H9 (cell line): ENCODE data around the gene SLC46A1. TPM values are rescaled to one million over a fixed set of nuclear protein-coding genes. Genes with fewer than 3 reads are reported as not detected.
"Not testable (repeated sequence)": the region's sequence is repeated elsewhere in the genome, so short reads cannot be mapped to it uniquely, and the experiment has no call there.

Experiments
- DNase-seq: peaks from one replicate; pipeline ENCODE4 v3.0.0-alpha.2; 2017
- H2AFZ ChIP-seq: one replicate; pipeline ENCODE4 v1.6.1; 2013; ENCODE audit warnings: mild to moderate bottlenecking, low read length, control low read depth, moderate library complexity
- H2AK5ac ChIP-seq: 2 replicates; pipeline ENCODE4 v1.6.1; 2013; ENCODE audit warnings: low read length, control low read depth, mixed read lengths; ENCODE audit not compliant: insufficient read length
- H2BK120ac ChIP-seq: one replicate; pipeline ENCODE4 v1.6.1; 2013; ENCODE audit warnings: low read depth, mild to moderate bottlenecking, low read length, control low read depth, inconsistent platforms; ENCODE audit not compliant: poor library complexity, severe bottlenecking
- H2BK12ac ChIP-seq: 2 replicates; pipeline ENCODE4 v1.6.1; 2013; ENCODE audit warnings: low read length, control low read depth, mixed read lengths, low read depth; ENCODE audit not compliant: insufficient read length
- H2BK15ac ChIP-seq: 2 replicates; pipeline ENCODE4 v1.6.1; 2013; ENCODE audit warnings: low read depth, low read length, control low read depth
- H2BK20ac ChIP-seq: one replicate; pipeline ENCODE4 v1.6.1; 2013; ENCODE audit warnings: low read depth, mild to moderate bottlenecking, low read length, control low read depth, inconsistent platforms; ENCODE audit not compliant: poor library complexity, severe bottlenecking
- H2BK5ac ChIP-seq: 2 replicates; pipeline ENCODE4 v1.6.1; 2013; ENCODE audit warnings: low read length, control low read depth, mixed read lengths; ENCODE audit not compliant: insufficient read length
- H3K14ac ChIP-seq: 2 replicates; pipeline ENCODE4 v1.6.1; 2013; ENCODE audit warnings: low read length, control low read depth; ENCODE audit not compliant: insufficient read depth
- H3K18ac ChIP-seq: 2 replicates; pipeline ENCODE4 v1.6.1; 2013; ENCODE audit warnings: low read depth, mild to moderate bottlenecking, mixed read lengths, low read length, control low read depth; ENCODE audit not compliant: insufficient read length
- H3K23ac ChIP-seq: 2 replicates; pipeline ENCODE4 v1.6.1; 2013; ENCODE audit warnings: low read length, control low read depth, mixed read lengths, low read depth; ENCODE audit not compliant: insufficient read length
- H3K23me2 ChIP-seq: 2 replicates; pipeline ENCODE4 v1.6.1; 2013; ENCODE audit warnings: low read depth, mild to moderate bottlenecking, mixed read lengths, low read length, control low read depth; ENCODE audit not compliant: insufficient read length, poor library complexity, severe bottlenecking
- H3K27ac ChIP-seq: 2 replicates; pipeline ENCODE4 v1.5.1; 2013; ENCODE audit warnings: low read length, control low read depth, mixed read lengths, low read depth; ENCODE audit not compliant: insufficient read length
- H3K27me3 ChIP-seq: 2 replicates; pipeline ENCODE4 v1.6.1; 2013; ENCODE audit warnings: low read length, control low read depth, inconsistent platforms; ENCODE audit not compliant: insufficient read depth
- H3K4ac ChIP-seq: 2 replicates; pipeline ENCODE4 v1.6.1; 2013; ENCODE audit warnings: low read depth, mild to moderate bottlenecking, control low read depth, inconsistent platforms, low read length, moderate library complexity
- H3K4me1 ChIP-seq: 2 replicates; pipeline ENCODE4 v1.6.1; 2013; ENCODE audit warnings: low read length, control low read depth, inconsistent platforms; ENCODE audit not compliant: insufficient read depth
- H3K4me2 ChIP-seq: 2 replicates; pipeline ENCODE4 v1.6.1; 2013; ENCODE audit warnings: low read length, control low read depth, mixed read lengths; ENCODE audit not compliant: insufficient read length, insufficient read depth
- H3K56ac ChIP-seq: 2 replicates; pipeline ENCODE4 v1.6.1; 2013; ENCODE audit warnings: low read depth, mild to moderate bottlenecking, mixed read lengths, low read length, control low read depth; ENCODE audit not compliant: insufficient read length
- H3K79me1 ChIP-seq: 2 replicates; pipeline ENCODE4 v1.6.1; 2013; ENCODE audit warnings: low read depth, mild to moderate bottlenecking, moderate library complexity, low read length, control low read depth, inconsistent platforms; ENCODE audit not compliant: insufficient read depth, poor library complexity, severe bottlenecking
- H3K79me2 ChIP-seq: 2 replicates; pipeline ENCODE4 v1.6.1; 2013; ENCODE audit warnings: low read length, control low read depth, inconsistent platforms; ENCODE audit not compliant: insufficient read depth
- H3K9ac ChIP-seq: 2 replicates; pipeline ENCODE4 v1.6.1; 2013; ENCODE audit warnings: low read length, control low read depth, mixed read lengths; ENCODE audit not compliant: insufficient read length; ENCODE audit errors: extremely low read depth
- H3K9me3 ChIP-seq: one replicate; pipeline ENCODE4 v1.6.1; 2013; ENCODE audit warnings: low read depth, low read length, inconsistent platforms; ENCODE audit not compliant: control insufficient read depth
- H3T11ph ChIP-seq: one replicate; pipeline ENCODE4 v1.6.1; 2013; ENCODE audit warnings: mild to moderate bottlenecking, low read length, control low read depth, inconsistent platforms
- H4K20me1 ChIP-seq: one replicate; pipeline ENCODE4 v1.6.1; 2013; ENCODE audit not compliant: control insufficient read depth, insufficient read length, insufficient read depth
- H4K5ac ChIP-seq: 2 replicates; pipeline ENCODE4 v1.6.1; 2013; ENCODE audit warnings: low read depth, mild to moderate bottlenecking, mixed read lengths, low read length, control low read depth; ENCODE audit not compliant: insufficient read length
- H4K8ac ChIP-seq: replicated peaks from 2 replicates; pipeline ENCODE4 v1.6.1; 2013; ENCODE audit warnings: low read length, control low read depth, mixed read lengths, low read depth; ENCODE audit not compliant: insufficient read length
- H4K91ac ChIP-seq: 2 replicates; pipeline ENCODE4 v1.6.1; 2013; ENCODE audit warnings: low read depth, mild to moderate bottlenecking, moderate library complexity, mixed read lengths, low read length, control low read depth; ENCODE audit not compliant: insufficient read length
- H3K27ac Mint-ChIP-seq, 3 experiments: 2 replicates in 2 of 3; 3 replicates in 1 of 3; pipeline ENCODE4 v1.8.0; 2020 to 2021; ENCODE audit warnings: mixed read lengths in 3 of 3, mild to moderate bottlenecking in 1 of 3, moderate library complexity in 1 of 3
- H3K27me3 Mint-ChIP-seq: 2 replicates; pipeline ENCODE4 v1.8.0; 2021; ENCODE audit warnings: low read depth, mild to moderate bottlenecking, moderate library complexity, mixed read lengths
- H3K36me3 Mint-ChIP-seq, 3 experiments: 2 replicates in 2 of 3; 3 replicates in 1 of 3; pipeline ENCODE4 v1.8.0; 2020 to 2021; ENCODE audit warnings: low read depth in 3 of 3, mixed read lengths in 3 of 3; ENCODE audit not compliant: insufficient read depth in 1 of 3
- H3K4me1 Mint-ChIP-seq, 2 experiments: 2 replicates each; pipeline ENCODE4 v1.8.0; 2020; ENCODE audit warnings: mixed read lengths in 2 of 2
- H3K4me3 Mint-ChIP-seq, 2 experiments: 2 replicates in 1 of 2; 3 replicates in 1 of 2; pipeline ENCODE4 v1.8.0; 2020 to 2021; ENCODE audit warnings: mild to moderate bottlenecking in 2 of 2, mixed read lengths in 2 of 2, moderate library complexity in 1 of 2
- H3K9me3 Mint-ChIP-seq, 2 experiments: 2 replicates in 1 of 2; 3 replicates in 1 of 2; pipeline ENCODE4 v1.8.0; 2020; ENCODE audit warnings: mild to moderate bottlenecking in 2 of 2, mixed read lengths in 2 of 2, moderate library complexity in 1 of 2
- WGBS: extraction: QIAGEN DNeasy Blood & Tissue Kit; methylation state at CpG from one replicate; pipeline ENCODE4 v1.1.7; 2013; ENCODE audit warnings: missing lambda C conversion rate, low lambda C conversion rate, mixed read lengths; ENCODE audit not compliant: insufficient read length; ENCODE audit errors: extremely low coverage; 5-methylcytosine and 5-hydroxymethylcytosine counted together
- total RNA-seq: library from RNA; stranded (reverse); gene quantifications from 2 replicates; pipeline ENCODE4 v1.2.1, GENCODE V29; 2021
- TF ChIP-seq, protein P1 (sequence below): fragments of 200-600 bp; sonication (generic); conservative IDR thresholded peaks from 3 replicates; pipeline ENCODE4 v1.8.0; 2021; ENCODE audit warnings: antibody characterized with exemption, mild to moderate bottlenecking

Gene SLC46A1
- total RNA-seq, 1 experiment from 2014 or later = 8.7 TPM

DNA sequence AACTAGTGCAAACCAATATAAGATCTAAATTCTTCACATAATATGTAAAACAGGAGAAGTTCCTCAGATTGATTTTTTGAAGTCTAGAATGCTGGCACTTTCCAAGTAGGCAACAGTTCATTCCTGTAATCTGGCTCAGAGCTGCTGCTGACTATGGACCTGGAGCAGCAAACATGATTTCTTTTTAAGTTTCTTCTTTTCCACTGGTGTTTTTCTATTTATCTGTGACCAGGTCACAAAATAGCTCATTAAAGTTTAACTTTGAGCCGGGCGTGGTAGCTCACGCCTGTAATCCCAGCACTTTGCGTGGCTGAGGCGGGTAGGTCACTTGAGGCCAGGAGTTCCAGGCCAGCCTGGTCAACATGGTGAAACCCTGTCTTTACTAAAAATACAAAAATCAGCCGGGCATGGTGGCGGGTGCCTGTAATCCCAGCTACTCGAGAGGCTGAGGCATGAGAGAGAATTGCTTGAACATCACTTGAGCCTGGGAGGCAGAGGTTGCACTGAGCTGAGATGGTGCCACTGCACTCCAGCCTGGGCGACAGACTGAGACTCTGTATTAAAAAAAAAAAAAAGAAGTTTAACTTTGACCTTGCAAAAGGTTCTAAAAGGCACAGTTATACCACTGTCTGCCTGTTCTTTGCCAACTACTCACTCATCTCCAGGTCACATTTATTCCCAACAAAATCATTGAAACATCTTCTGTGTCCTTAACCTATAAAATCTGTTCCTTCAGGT, 38.1 kb upstream of the SLC46A1 start:
- no peak overlapping the region for H4K91ac ChIP-seq
- H3K9ac ChIP-seq = no peak overlapping the region
- no peak overlapping the region for H2BK120ac ChIP-seq
- H2BK20ac ChIP-seq = no peak overlapping the region
- no peaks in the 10 kb centered on the region for H3K27me3 ChIP-seq
- no peaks in the 10 kb centered on the region for H3K23me2 ChIP-seq
- no peak overlapping the region for H4K8ac ChIP-seq
- no peaks in the 10 kb centered on the region for H3K36me3 Mint-ChIP-seq
- no peaks in the 10 kb centered on the region for H3K9me3 ChIP-seq
- no peak overlapping the region for H2AK5ac ChIP-seq
- H2BK5ac ChIP-seq = no peak overlapping the region
- no peak overlapping the region for H3K23ac ChIP-seq
- no peak overlapping the region for H3K18ac ChIP-seq
- no CpG with 5 or more reads among the region's 9 CpGs for WGBS
- TF ChIP-seq, protein P1, sequence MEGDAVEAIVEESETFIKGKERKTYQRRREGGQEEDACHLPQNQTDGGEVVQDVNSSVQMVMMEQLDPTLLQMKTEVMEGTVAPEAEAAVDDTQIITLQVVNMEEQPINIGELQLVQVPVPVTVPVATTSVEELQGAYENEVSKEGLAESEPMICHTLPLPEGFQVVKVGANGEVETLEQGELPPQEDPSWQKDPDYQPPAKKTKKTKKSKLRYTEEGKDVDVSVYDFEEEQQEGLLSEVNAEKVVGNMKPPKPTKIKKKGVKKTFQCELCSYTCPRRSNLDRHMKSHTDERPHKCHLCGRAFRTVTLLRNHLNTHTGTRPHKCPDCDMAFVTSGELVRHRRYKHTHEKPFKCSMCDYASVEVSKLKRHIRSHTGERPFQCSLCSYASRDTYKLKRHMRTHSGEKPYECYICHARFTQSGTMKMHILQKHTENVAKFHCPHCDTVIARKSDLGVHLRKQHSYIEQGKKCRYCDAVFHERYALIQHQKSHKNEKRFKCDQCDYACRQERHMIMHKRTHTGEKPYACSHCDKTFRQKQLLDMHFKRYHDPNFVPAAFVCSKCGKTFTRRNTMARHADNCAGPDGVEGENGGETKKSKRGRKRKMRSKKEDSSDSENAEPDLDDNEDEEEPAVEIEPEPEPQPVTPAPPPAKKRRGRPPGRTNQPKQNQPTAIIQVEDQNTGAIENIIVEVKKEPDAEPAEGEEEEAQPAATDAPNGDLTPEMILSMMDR = no peak
- no peak overlapping the region for H2AFZ ChIP-seq
- H2BK12ac ChIP-seq = no peak overlapping the region
- H3K56ac ChIP-seq = no peak overlapping the region
- H3K27ac Mint-ChIP-seq = no peak overlapping the region; a peak in 1 of 7 replicates
- H3K4me2 ChIP-seq = no peak overlapping the region
- no peaks in the 10 kb centered on the region for H3K4me1 ChIP-seq
- no peak for DNase-seq
- no peak overlapping the region for H3K4ac ChIP-seq
- H3K9me3 Mint-ChIP-seq = no peaks in the 10 kb centered on the region
- no peaks in the 10 kb centered on the region for H4K20me1 ChIP-seq
- H2BK15ac ChIP-seq = no peak overlapping the region
- H3K27me3 Mint-ChIP-seq = peaks cover 7% of the 10 kb centered on the region
- no peaks in the 10 kb centered on the region for H3K79me1 ChIP-seq
- no peak overlapping the region for H3K27ac ChIP-seq
- no peak overlapping the region for H4K5ac ChIP-seq
- H3T11ph ChIP-seq = no peak overlapping the region
- H3K14ac ChIP-seq = no peak overlapping the region
- H3K4me3 Mint-ChIP-seq = no peak overlapping the region
- no peaks in the 10 kb centered on the region for H3K4me1 Mint-ChIP-seq
- no peaks in the 10 kb centered on the region for H3K79me2 ChIP-seq

DNA sequence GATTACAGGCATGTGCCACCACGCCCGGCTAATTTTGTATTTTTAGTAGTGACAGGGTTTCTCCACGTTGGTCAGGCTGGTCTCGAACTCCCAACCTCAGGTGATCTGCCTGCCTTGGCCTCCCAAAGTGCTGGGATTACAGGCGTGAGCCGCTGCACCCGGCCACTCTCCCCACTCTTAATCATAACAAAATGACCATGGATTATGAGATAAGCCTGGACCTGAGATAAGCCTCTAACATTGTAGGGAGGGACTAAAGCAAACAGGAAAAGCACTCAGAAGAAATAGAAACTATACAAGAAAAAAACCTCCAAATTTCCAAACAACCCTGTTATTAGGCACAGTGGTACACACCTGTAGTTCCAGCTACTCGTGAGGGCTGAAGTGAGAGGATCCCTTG, 28.3 kb upstream of the SLC46A1 start:
- not testable (repeated sequence) for H3K18ac ChIP-seq, H3K27me3 ChIP-seq, H3T11ph ChIP-seq, DNase-seq, H3K79me1 ChIP-seq, H3K56ac ChIP-seq, H3K27ac ChIP-seq, H3K9me3 ChIP-seq, H2BK15ac ChIP-seq, H3K79me2 ChIP-seq, H4K91ac ChIP-seq, H2AFZ ChIP-seq, H3K36me3 Mint-ChIP-seq, H3K23me2 ChIP-seq, H3K4me1 Mint-ChIP-seq, H2BK120ac ChIP-seq, H3K4me2 ChIP-seq, H3K4ac ChIP-seq, H4K8ac ChIP-seq, H2AK5ac ChIP-seq, H3K23ac ChIP-seq, H3K14ac ChIP-seq, H3K9ac ChIP-seq, H3K4me3 Mint-ChIP-seq, H3K4me1 ChIP-seq, H2BK12ac ChIP-seq, H4K5ac ChIP-seq, H4K20me1 ChIP-seq, H3K9me3 Mint-ChIP-seq, H2BK5ac ChIP-seq, H2BK20ac ChIP-seq
- WGBS = no CpG with 5 or more reads among the region's 8 CpGs
- Mint-ChIP-seq H3K27ac (peak overlapping the region in 1 of 3 experiments; percentile 31; a peak in 1 of 7 replicates), H3K27me3 (peaks cover 28% of the 10 kb centered on the region)
